ENCODE data around the gene FBXO21. TPM values are rescaled to one million over a fixed set of nuclear protein-coding genes. Genes with fewer than 3 reads are reported as not detected.

FBXO21 gene
- total RNA-seq, 1 donor from 2014 or later: 62.7 TPM

- no peaks in the 10 kb centered on the region for H3K4me1 Mint-ChIP-seq (ENCODE audit: low read depth)
- H3K36me3 Mint-ChIP-seq (ENCODE audit: insufficient read depth): peaks cover 55% of the 10 kb centered on the region
- DNase-seq (ENCODE audit: low spot score, unreplicated experiment): no peak
- no peak for TF ChIP-seq CTCF (IDR thresholded peaks at IDR 0.05; ENCODE audit: unreplicated experiment)
- H3K4me3 Mint-ChIP-seq (ENCODE audit: low read depth): no peak overlapping the region
- peaks cover 4% of the 10 kb centered on the region for H3K9me3 Mint-ChIP-seq (ENCODE audit: low read depth)
- H3K27me3 Mint-ChIP-seq: no peaks in the 10 kb centered on the region
- H3K27ac Mint-ChIP-seq: no peak overlapping the region
Measured at GRCh38 chr12:117180758-117181467, 9.4 kb downstream of the FBXO21 start.

- Mint-ChIP-seq H3K27me3 (no peaks in the 10 kb centered on the region), H3K4me1 (ENCODE audit: low read depth) (no peaks in the 10 kb centered on the region), H3K9me3 (ENCODE audit: low read depth) (peaks cover 4% of the 10 kb centered on the region), H3K27ac (no peak overlapping the region), H3K4me3 (ENCODE audit: low read depth) (no peak overlapping the region), H3K36me3 (ENCODE audit: insufficient read depth) (peaks cover 51% of the 10 kb centered on the region)
- TF ChIP-seq CTCF (IDR thresholded peaks at IDR 0.05; ENCODE audit: unreplicated experiment): no peak
- DNase-seq (ENCODE audit: low spot score, unreplicated experiment): no peak
Measured at GRCh38 chr12:117178745-117179144, 11.5 kb downstream of the FBXO21 start.

GRCh38 chr12:117178301-117178700, 12.0 kb downstream of the FBXO21 start:
- H3K9me3 Mint-ChIP-seq (ENCODE audit: low read depth): peaks cover 4% of the 10 kb centered on the region
- H3K4me3 Mint-ChIP-seq (ENCODE audit: low read depth): no peak overlapping the region
- peaks cover 51% of the 10 kb centered on the region for H3K36me3 Mint-ChIP-seq (ENCODE audit: insufficient read depth)
- no peaks in the 10 kb centered on the region for H3K27me3 Mint-ChIP-seq
- no peak for TF ChIP-seq CTCF (IDR thresholded peaks at IDR 0.05; ENCODE audit: unreplicated experiment)
- H3K4me1 Mint-ChIP-seq (ENCODE audit: low read depth): no peaks in the 10 kb centered on the region
- DNase-seq (ENCODE audit: low spot score, unreplicated experiment): no peak
- no peak overlapping the region for H3K27ac Mint-ChIP-seq

- H3K36me3 Mint-ChIP-seq (ENCODE audit: insufficient read depth): peaks cover 41% of the 10 kb centered on the region
- no peak for TF ChIP-seq CTCF (IDR thresholded peaks at IDR 0.05; ENCODE audit: unreplicated experiment)
- H3K9me3 Mint-ChIP-seq (ENCODE audit: low read depth): no peaks in the 10 kb centered on the region
- H3K27ac Mint-ChIP-seq: no peak overlapping the region
- H3K4me3 Mint-ChIP-seq (ENCODE audit: low read depth): no peak overlapping the region
- no peak for DNase-seq (ENCODE audit: low spot score, unreplicated experiment)
- peaks cover 9% of the 10 kb centered on the region for H3K4me1 Mint-ChIP-seq (ENCODE audit: low read depth)
- no peaks in the 10 kb centered on the region for H3K27me3 Mint-ChIP-seq
Measured at GRCh38 chr12:117172168-117172567, 18.1 kb downstream of the FBXO21 start.

GRCh38 chr12:117171499-117172162, 18.6 kb downstream of the FBXO21 start:
- peaks cover 9% of the 10 kb centered on the region for H3K4me1 Mint-ChIP-seq (ENCODE audit: low read depth)
- no peaks in the 10 kb centered on the region for H3K9me3 Mint-ChIP-seq (ENCODE audit: low read depth)
- H3K27me3 Mint-ChIP-seq: no peaks in the 10 kb centered on the region
- H3K4me3 Mint-ChIP-seq (ENCODE audit: low read depth): no peak overlapping the region
- no peak for TF ChIP-seq CTCF (IDR thresholded peaks at IDR 0.05; ENCODE audit: unreplicated experiment)
- H3K27ac Mint-ChIP-seq: peak overlapping the region; percentile 76
- H3K36me3 Mint-ChIP-seq (ENCODE audit: insufficient read depth): peaks cover 46% of the 10 kb centered on the region
- DNase-seq (ENCODE audit: low spot score, unreplicated experiment): no peak

Data from progenitor cell of endocrine pancreas (in vitro differentiated cells).